A549 (cell line): ENCODE data around the gene CUX1. TPM values are rescaled to one million over a fixed set of nuclear protein-coding genes. Genes with fewer than 3 reads are reported as not detected.

Experiments used
- ATAC-seq, 2 experiments: fragments of 200-7000 bp in 1 of 2; fragments of >200 bp in 1 of 2; cut with Nextera tagmentation in 1 of 2; cut with Tn5 transposase in 1 of 2; 3 replicates each; pipeline versions ENCODE4 v1.8.0 to v1.9.1; 2018 to 2020; ENCODE audit warnings: mild to moderate bottlenecking in 1 of 2, moderate library complexity in 1 of 2
- CTCF ChIA-PET: fragments of 300-600 bp; sonication (Branson Sonifier 250); formaldehyde crosslinking; extraction: SDS; loops from one replicate; lab custom pipeline; 2021; ENCODE audit warnings: antibody characterized with exemption, inconsistent platforms; lab: Yijun Ruan, JAX
- POLR2A ChIA-PET: fragments of 350-600 bp; formaldehyde crosslinking; extraction: SDS; loops from one replicate; lab custom pipeline; 2021; ENCODE audit warnings: antibody characterized with exemption, inconsistent platforms; lab: Yijun Ruan, JAX
- DNase-seq, 2 experiments: peaks; one replicate each; pipeline versions ENCODE4 v3.0.0 to v3.0.0-alpha.2; 2011 to 2016; ENCODE audit warnings: low read depth in 1 of 2, low spot score in 1 of 2
- FAIRE-seq: peaks from 2 replicates; lab custom pipeline; 2011; peaks lifted over from hg19 to GRCh38; lab: Jason Lieb, UNC
- H3K27ac ChIP-seq, 2 experiments: fragments of >200 bp; sonication (Bioruptor Twin); formaldehyde crosslinking; 3 replicates each; pipeline ENCODE4 v1.5.1; 2016 to 2017
- H3K4me1 ChIP-seq: fragments of >200 bp; sonication (Bioruptor Twin); formaldehyde crosslinking; 3 replicates; pipeline ENCODE4 v1.6.1; 2016
- H3K4me2 ChIP-seq: fragments of >200 bp; sonication (Bioruptor Twin); formaldehyde crosslinking; 3 replicates; pipeline ENCODE4 v1.6.1; 2016
- H3K4me3 ChIP-seq: fragments of >200 bp; sonication (Bioruptor Twin); formaldehyde crosslinking; 3 replicates; pipeline ENCODE4 v1.5.1; 2016
- H3K9me3 ChIP-seq: fragments of >200 bp; sonication (Bioruptor Twin); formaldehyde crosslinking; 3 replicates; pipeline ENCODE4 v1.6.1; 2016
- ATOH8 ChIP-seq: fragments of 250-450 bp; sonication (Bioruptor Pico); IDR thresholded peaks from 2 replicates; pipeline ENCODE4 v1.5.0; 2020; ENCODE audit warnings: low read depth, mild to moderate bottlenecking, moderate library complexity
- CEBPB ChIP-seq, 2 experiments: fragments of >200 bp in 1 of 2; sonication (Bioruptor Twin) in 1 of 2; formaldehyde crosslinking in 1 of 2; IDR thresholded peaks; 2 replicates each; pipeline ENCODE4 v1.6.1; 2012 to 2016
- EHF ChIP-seq: fragments of 250-450 bp; sonication (Bioruptor Pico); IDR thresholded peaks from 2 replicates; pipeline ENCODE4 v1.5.0; 2020; ENCODE audit warnings: mild to moderate bottlenecking
- EHMT2 ChIP-seq: fragments of 200-600 bp; sonication (generic); IDR thresholded peaks from 2 replicates; pipeline ENCODE4 v1.6.1; 2016; ENCODE audit warnings: antibody characterized with exemption, low read depth, mild to moderate bottlenecking, moderate library complexity
- ELK1 ChIP-seq: fragments of 150-350 bp; IDR thresholded peaks from 2 replicates; pipeline ENCODE4 v1.6.1; 2014; ENCODE audit warnings: low read depth, mild to moderate bottlenecking, low read length
- EP300 ChIP-seq, 2 experiments: fragments of >200 bp; sonication (Bioruptor Twin); formaldehyde crosslinking; IDR thresholded peaks; 2 replicates in 1 of 2; 3 replicates in 1 of 2; pipeline ENCODE4 v1.6.1; 2016 to 2017
- FOSB ChIP-seq: fragments of 250-450 bp; sonication (Bioruptor Pico); IDR thresholded peaks from 2 replicates; pipeline ENCODE4 v1.5.0; 2020; ENCODE audit warnings: mild to moderate bottlenecking, moderate library complexity
- FOSL2 ChIP-seq, 2 experiments: fragments of 450-650 bp in 1 of 2; fragments of >200 bp in 1 of 2; sonication (Bioruptor Twin) in 1 of 2; formaldehyde crosslinking; IDR thresholded peaks; 2 replicates each; pipeline versions ENCODE4 v1.5.0 to v1.6.1; 2016 to 2020; ENCODE audit warnings: mild to moderate bottlenecking in 1 of 2, moderate library complexity in 1 of 2
- HMGXB4 ChIP-seq: fragments of 250-450 bp; sonication (Bioruptor Pico); IDR thresholded peaks from 2 replicates; pipeline ENCODE4 v1.5.0; 2021; ENCODE audit warnings: mild to moderate bottlenecking, moderate library complexity, borderline replicate concordance
- HOXA7 ChIP-seq: fragments of 250-450 bp; sonication (Bioruptor Pico); IDR thresholded peaks from 2 replicates; pipeline ENCODE4 v1.5.0; 2020; ENCODE audit warnings: mild to moderate bottlenecking, moderate library complexity
- HOXB13 ChIP-seq: fragments of 250-450 bp; sonication (Bioruptor Pico); IDR thresholded peaks from 2 replicates; pipeline ENCODE4 v1.5.0; 2020; ENCODE audit warnings: low read depth, mild to moderate bottlenecking, moderate library complexity
- JUN ChIP-seq, 2 experiments: fragments of >200 bp; sonication (Bioruptor Twin); formaldehyde crosslinking; IDR thresholded peaks; 2 replicates in 1 of 2; 3 replicates in 1 of 2; pipeline ENCODE4 v1.6.1; 2016 to 2017
- JUNB ChIP-seq: fragments of >200 bp; sonication (Bioruptor Twin); formaldehyde crosslinking; IDR thresholded peaks from 2 replicates; pipeline ENCODE4 v1.6.1; 2016
- KDM1A ChIP-seq: fragments of 200-600 bp; sonication (generic); IDR thresholded peaks from 2 replicates; pipeline ENCODE4 v1.6.1; 2016; ENCODE audit warnings: low read depth, mild to moderate bottlenecking
- MAFK ChIP-seq: fragments of 450-650 bp; IDR thresholded peaks from 2 replicates; pipeline ENCODE4 v1.6.1; 2014; ENCODE audit not compliant: partially characterized antibody
- MYC ChIP-seq: IDR thresholded peaks from 2 replicates; pipeline ENCODE4 v1.6.1; 2012; ENCODE audit warnings: mild to moderate bottlenecking, inconsistent platforms, low read length, improper control_type of control experiment, borderline replicate concordance
- NPAS2 ChIP-seq: fragments of 250-450 bp; sonication (Bioruptor Pico); IDR thresholded peaks from 2 replicates; pipeline ENCODE4 v1.8.0; 2022; ENCODE audit warnings: mild to moderate bottlenecking, moderate library complexity, borderline replicate concordance
- PBX3 ChIP-seq: IDR thresholded peaks from 2 replicates; pipeline ENCODE4 v1.6.1; 2012
- RARB ChIP-seq: fragments of 250-450 bp; sonication (Bioruptor Pico); IDR thresholded peaks from 2 replicates; pipeline ENCODE4 v1.8.0; 2021; ENCODE audit warnings: mild to moderate bottlenecking, moderate library complexity
- RFX5 ChIP-seq: fragments of 450-650 bp; IDR thresholded peaks from 2 replicates; pipeline ENCODE4 v1.7.1; 2014; ENCODE audit warnings: antibody characterized with exemption, mild to moderate bottlenecking, moderate library complexity
- SREBF2 ChIP-seq: fragments of 450-650 bp; IDR thresholded peaks from 2 replicates; pipeline ENCODE4 v1.6.1; 2014; ENCODE audit warnings: mild to moderate bottlenecking, moderate library complexity
- TFCP2L1 ChIP-seq: fragments of 250-450 bp; sonication (Bioruptor Pico); IDR thresholded peaks from 2 replicates; pipeline ENCODE4 v1.5.0; 2021; ENCODE audit warnings: mild to moderate bottlenecking
- ZC3H11A ChIP-seq: fragments of 450-650 bp; IDR thresholded peaks from 2 replicates; pipeline ENCODE4 v1.6.1; 2014; ENCODE audit warnings: antibody characterized with exemption, mild to moderate bottlenecking
- ZFP36 ChIP-seq: fragments of 450-650 bp; IDR thresholded peaks from 2 replicates; pipeline ENCODE4 v1.6.1; 2014; ENCODE audit warnings: borderline replicate concordance; ENCODE audit not compliant: partially characterized antibody
- WGBS: methylation state at CpG from one replicate; pipeline ENCODE4 v1.1.6; 2017; ENCODE audit errors: missing lambda C conversion rate; 5-methylcytosine and 5-hydroxymethylcytosine counted together
- polyA plus RNA-seq, 4 experiments: library from polyadenylated mRNA; depleted of rRNA in 3 of 4; stranded (reverse); fragments of >200 nt; fragmentation: RNase III in 1 of 4; extraction: RNeasy Plus Mini Kit Qiagen cat#74134 plus additional on column Dnase treatment in 1 of 4; gene quantifications; 2 replicates in 3 of 4; 3 replicates in 1 of 4; pipeline ENCODE4 v1.2.3, GENCODE V29; 2011 to 2017

CUX1 gene
- polyA plus RNA-seq, 2 of the 4 experiments (the other 2 are of a cell fraction) = 32.7 to 33.4 TPM

- no peak for TF ChIP-seq EHF (CRISPR knock-in tag)
- no peak for TF ChIP-seq NPAS2 (CRISPR knock-in tag)
These were observed 488.2 kb downstream of the CUX1 start (continued) for GRCh38 chr7:102305414-102306268.

GRCh38 chr7:102306916-102307677, 489.7 kb downstream of the CUX1 start:
- peak overlapping the region; percentile 57 for H3K4me2 ChIP-seq
- FAIRE-seq = no peak
- H3K4me3 ChIP-seq = no peak overlapping the region
- DNase-seq = peak in 1 of 2 experiments; percentile 59
- no peaks in the 10 kb centered on the region for H3K9me3 ChIP-seq
- ChIA-PET CTCF (interaction anchor here (0.8 kb wide), 1 partner anchor 12 kb away, joined by 4 read pairs; no protein-coding TSS in a partner anchor), POLR2A (no interaction called here)
- TF ChIP-seq FOSL2 (IDR thresholded peaks at IDR 0.05) = no peak
- TF ChIP-seq FOSL2 (CRISPR knock-in tag; IDR thresholded peaks at IDR 0.05) = peak; percentile 49; the same call in 1 of the 2 replicates
- peak; percentile 69 for TF ChIP-seq MAFK
- no peak for TF ChIP-seq ATOH8 (CRISPR knock-in tag)
- TF ChIP-seq RFX5 = no peak
- TF ChIP-seq RARB = no peak
- no peak for TF ChIP-seq CEBPB (IDR thresholded peaks at IDR 0.05)
- H3K27ac ChIP-seq = peak overlapping the region; percentile 13 to 73; a peak in 4 of 6 replicates
- peak; percentile 36 to 64; a peak in 5 of 6 replicates for ATAC-seq
- H3K4me1 ChIP-seq = peaks cover 9% of the 10 kb centered on the region
- 31% methylated on average over 11 of the region's 17 CpGs for WGBS

GRCh38 chr7:102310414-102310815, 493.0 kb downstream of the CUX1 start:
- DNase-seq = no peak
- CTCF ChIA-PET = interaction anchor here (1.6 kb wide), 1 partner anchor 10 kb away, joined by 3 read pairs; no protein-coding TSS in a partner anchor
- ATAC-seq = no peak
- H3K4me1 ChIP-seq = peaks cover 9% of the 10 kb centered on the region
- H3K4me3 ChIP-seq = no peak overlapping the region
- H3K27ac ChIP-seq = no peak overlapping the region
- TF ChIP-seq ZFP36 (peak; percentile 74), SREBF2 (no peak)
- WGBS = 91% methylated on average over 9 of the region's 9 CpGs
- no peak overlapping the region for H3K4me2 ChIP-seq
- no peak for FAIRE-seq
- POLR2A ChIA-PET = no interaction called here
- H3K9me3 ChIP-seq = no peaks in the 10 kb centered on the region

GRCh38 chr7:102312317-102312716, 494.9 kb downstream of the CUX1 start:
- no peaks in the 10 kb centered on the region for H3K9me3 ChIP-seq
- no peak for FAIRE-seq
- peaks cover 3% of the 10 kb centered on the region; the same call in 2 of the 3 replicates for H3K4me1 ChIP-seq
- POLR2A ChIA-PET = no interaction called here
- ATAC-seq = no peak
- CTCF ChIA-PET = interaction anchor here (0.7 kb wide), 1 partner anchor 770 kb away, joined by 3 read pairs; no protein-coding TSS in a partner anchor
- no peak for TF ChIP-seq JUNB
- no peak for TF ChIP-seq EHMT2
- TF ChIP-seq ZC3H11A = no peak
- no peak for TF ChIP-seq NPAS2 (CRISPR knock-in tag)
- TF ChIP-seq MYC = no peak
- no peak for TF ChIP-seq FOSL2 (IDR thresholded peaks at IDR 0.05)
- no peak for TF ChIP-seq FOSL2 (CRISPR knock-in tag; IDR thresholded peaks at IDR 0.05)
- TF ChIP-seq HOXA7 (CRISPR knock-in tag) = no peak
- no peak for TF ChIP-seq FOSB (CRISPR knock-in tag)
- no peak for TF ChIP-seq JUN (IDR thresholded peaks at IDR 0.05)
- TF ChIP-seq MAFK = no peak
- no peak for TF ChIP-seq EP300 (IDR thresholded peaks at IDR 0.05)
- no peak for TF ChIP-seq KDM1A
- TF ChIP-seq ELK1 = no peak
- no peak for TF ChIP-seq PBX3
- no peak for TF ChIP-seq TFCP2L1 (CRISPR knock-in tag)
- no peak for TF ChIP-seq RFX5
- no peak for TF ChIP-seq HMGXB4 (CRISPR knock-in tag)
- no peak for TF ChIP-seq HOXB13 (CRISPR knock-in tag)
- H3K4me2 ChIP-seq = no peak overlapping the region
- DNase-seq = no peak
- H3K27ac ChIP-seq = no peak overlapping the region
- no peak overlapping the region for H3K4me3 ChIP-seq
- 84% methylated on average over 2 of the region's 2 CpGs for WGBS
